ENCODE measurements around the gene DLGAP4. TPM values are rescaled to one million over a fixed set of nuclear protein-coding genes. Genes with fewer than 3 reads are reported as not detected.

The DLGAP4 gene
- polyA plus RNA-seq, 1 donor (not counting 4 experiments of a cell fraction or from before 2014, with no cell fraction given): 9.6 TPM

- no peak for TF ChIP-seq EZH2 (IDR thresholded peaks at IDR 0.05; ENCODE audit: low read length)
- TF ChIP-seq, protein P1, sequence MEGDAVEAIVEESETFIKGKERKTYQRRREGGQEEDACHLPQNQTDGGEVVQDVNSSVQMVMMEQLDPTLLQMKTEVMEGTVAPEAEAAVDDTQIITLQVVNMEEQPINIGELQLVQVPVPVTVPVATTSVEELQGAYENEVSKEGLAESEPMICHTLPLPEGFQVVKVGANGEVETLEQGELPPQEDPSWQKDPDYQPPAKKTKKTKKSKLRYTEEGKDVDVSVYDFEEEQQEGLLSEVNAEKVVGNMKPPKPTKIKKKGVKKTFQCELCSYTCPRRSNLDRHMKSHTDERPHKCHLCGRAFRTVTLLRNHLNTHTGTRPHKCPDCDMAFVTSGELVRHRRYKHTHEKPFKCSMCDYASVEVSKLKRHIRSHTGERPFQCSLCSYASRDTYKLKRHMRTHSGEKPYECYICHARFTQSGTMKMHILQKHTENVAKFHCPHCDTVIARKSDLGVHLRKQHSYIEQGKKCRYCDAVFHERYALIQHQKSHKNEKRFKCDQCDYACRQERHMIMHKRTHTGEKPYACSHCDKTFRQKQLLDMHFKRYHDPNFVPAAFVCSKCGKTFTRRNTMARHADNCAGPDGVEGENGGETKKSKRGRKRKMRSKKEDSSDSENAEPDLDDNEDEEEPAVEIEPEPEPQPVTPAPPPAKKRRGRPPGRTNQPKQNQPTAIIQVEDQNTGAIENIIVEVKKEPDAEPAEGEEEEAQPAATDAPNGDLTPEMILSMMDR (optimal IDR thresholded peaks at IDR 0.05 in 1 of 3, IDR thresholded peaks at IDR 0.05 in 1 of 3, conservative IDR thresholded peaks at IDR 0.05 in 1 of 3; ENCODE audit: extremely low read depth in 1 of 3, insufficient read depth in 2 of 3, low read length in 3 of 3): no peak
- H4K20me1 ChIP-seq (ENCODE audit: control insufficient read depth, extremely low read depth, insufficient read depth, low read length): no peaks in the 10 kb centered on the region
- H3K9ac ChIP-seq (ENCODE audit: control insufficient read depth, extremely low read depth, insufficient read depth, low read length): no peak overlapping the region
- no peaks in the 10 kb centered on the region for H3K4me1 ChIP-seq (ENCODE audit: control insufficient read depth, extremely low read depth, insufficient read depth, low read length)
- H3K9me1 ChIP-seq (ENCODE audit: control insufficient read depth, extremely low read depth, insufficient read depth, low read length): no peaks in the 10 kb centered on the region
- H3K4me3 ChIP-seq (ENCODE audit: control insufficient read depth in 2 of 3, extremely low read depth in 1 of 3, insufficient read depth in 2 of 3, low read depth in 1 of 3, low read length in 3 of 3): no peak overlapping the region
- no peaks in the 10 kb centered on the region for H3K27me3 ChIP-seq (ENCODE audit: control insufficient read depth, extremely low read depth, insufficient read depth, low read length)
- no peaks in the 10 kb centered on the region for H3K36me3 ChIP-seq (ENCODE audit: control insufficient read depth in 2 of 2, extremely low read depth in 1 of 2, insufficient read depth in 2 of 2, low read length in 2 of 2)
- dilution Hi-C loops (cut with MboI; ENCODE audit: extremely low pct_ligation_motif_present, low sequenced_read_pairs): no loop called here
- H3K4me2 ChIP-seq (ENCODE audit: control insufficient read depth, extremely low read depth, insufficient read depth, low read depth, low read length): no peak overlapping the region
- DNase-seq (ENCODE audit: low read depth, low spot score) (no peak), FAIRE-seq (no peak)
- H3K9me3 ChIP-seq (ENCODE audit: control insufficient read depth, low read depth, low read length): no peaks in the 10 kb centered on the region
- no peaks in the 10 kb centered on the region for H3K79me2 ChIP-seq (ENCODE audit: control insufficient read depth, insufficient read depth, low read length)
- H3K27ac ChIP-seq (ENCODE audit: control insufficient read depth, insufficient read depth, low read length): no peak overlapping the region
- H2AFZ ChIP-seq (ENCODE audit: control insufficient read depth, low read length): no peak overlapping the region
Measured at GRCh38 chr20:36434383-36434782, 128.2 kb downstream of the DLGAP4 start.

DNA sequence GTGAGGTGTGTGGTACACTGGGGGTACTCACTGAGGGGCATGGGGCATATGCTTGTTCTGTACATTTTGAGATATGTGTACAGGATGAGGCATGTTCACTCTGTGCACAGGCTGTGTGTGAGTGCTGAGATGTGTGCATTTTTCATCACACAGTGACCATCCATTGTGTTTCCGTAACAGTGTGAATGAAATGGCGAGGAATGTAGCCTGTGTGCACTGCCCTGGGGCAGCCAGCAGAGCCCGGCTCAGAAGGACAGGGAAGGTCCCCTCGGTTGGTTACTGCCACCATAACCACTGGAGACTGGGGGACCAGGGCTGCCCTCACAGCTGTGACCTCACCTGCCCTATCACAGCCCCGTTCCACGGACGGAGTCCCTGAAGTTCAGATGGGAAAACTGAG is 129.0 kb downstream of the DLGAP4 start:
- dilution Hi-C loops (cut with MboI; ENCODE audit: extremely low pct_ligation_motif_present, low sequenced_read_pairs): no loop called here

More for the DNA sequence above, 129.0 kb downstream of the DLGAP4 start:
- Histone ChIP-seq H3K4me3 (ENCODE audit: control insufficient read depth in 2 of 3, extremely low read depth in 1 of 3, insufficient read depth in 2 of 3, low read depth in 1 of 3, low read length in 3 of 3) (no peak overlapping the region), H3K9me3 (ENCODE audit: control insufficient read depth, low read depth, low read length) (no peaks in the 10 kb centered on the region), H3K36me3 (ENCODE audit: control insufficient read depth in 2 of 2, extremely low read depth in 1 of 2, insufficient read depth in 2 of 2, low read length in 2 of 2) (no peaks in the 10 kb centered on the region), H3K9me1 (ENCODE audit: control insufficient read depth, extremely low read depth, insufficient read depth, low read length) (no peaks in the 10 kb centered on the region), H3K79me2 (ENCODE audit: control insufficient read depth, insufficient read depth, low read length) (no peaks in the 10 kb centered on the region), H4K20me1 (ENCODE audit: control insufficient read depth, extremely low read depth, insufficient read depth, low read length) (no peaks in the 10 kb centered on the region), H2AFZ (ENCODE audit: control insufficient read depth, low read length) (no peak overlapping the region), H3K4me1 (ENCODE audit: control insufficient read depth, extremely low read depth, insufficient read depth, low read length) (no peaks in the 10 kb centered on the region), H3K4me2 (ENCODE audit: control insufficient read depth, extremely low read depth, insufficient read depth, low read depth, low read length) (no peak overlapping the region), H3K27me3 (ENCODE audit: control insufficient read depth, extremely low read depth, insufficient read depth, low read length) (no peaks in the 10 kb centered on the region), H3K27ac (ENCODE audit: control insufficient read depth, insufficient read depth, low read length) (no peak overlapping the region), H3K9ac (ENCODE audit: control insufficient read depth, extremely low read depth, insufficient read depth, low read length) (no peak overlapping the region)
- TF ChIP-seq, protein P1 (optimal IDR thresholded peaks at IDR 0.05 in 1 of 3, IDR thresholded peaks at IDR 0.05 in 1 of 3, conservative IDR thresholded peaks at IDR 0.05 in 1 of 3; ENCODE audit: extremely low read depth in 1 of 3, insufficient read depth in 2 of 3, low read length in 3 of 3): no peak
- no peak for TF ChIP-seq EZH2 (IDR thresholded peaks at IDR 0.05; ENCODE audit: low read length)
- FAIRE-seq (no peak), DNase-seq (ENCODE audit: low read depth, low spot score) (no peak)
